ENCODE results near the gene TRABD. TPM values are rescaled to one million over a fixed set of nuclear protein-coding genes. Genes with fewer than 3 reads are reported as not detected.

The TRABD gene
- total RNA-seq, 6 donors from 2014 or later: 32.9 to 88.0 (median 56.3) TPM

DNA sequence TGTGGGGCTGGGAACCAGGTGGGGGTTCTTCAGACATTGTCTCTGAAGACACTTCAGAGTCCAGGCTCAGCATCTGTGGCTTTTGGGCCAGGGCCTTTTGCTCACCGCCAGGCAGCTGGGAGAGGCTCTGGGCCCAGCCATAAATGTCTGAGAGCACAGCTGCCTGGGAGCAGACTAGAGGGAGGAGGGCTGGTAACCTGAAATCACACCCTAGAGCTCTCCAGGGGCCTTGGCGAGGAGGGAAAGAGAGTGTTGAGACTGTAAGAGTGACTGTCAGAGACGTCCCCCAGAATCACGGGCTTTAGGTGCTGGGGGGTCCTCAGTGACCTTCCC, 4.1 kb downstream of the TRABD start:
- ATAC-seq (ENCODE audit: low FRiP score in 2 of 2): peak in 1 of 2 donors; percentile 0
- no peak for DNase-seq
- TF ChIP-seq POLR2A (IDR thresholded peaks at IDR 0.05): no peak
- Histone ChIP-seq H3K4me3 (peak overlapping the region in 3 of 4 donors; percentile 37 to 55 (median 49)), H3K9me3 (no peaks in the 10 kb centered on the region), H3K4me1 (peaks cover 40 to 71% (median 57%) of the 10 kb centered on the region in 4 donors), H3K36me3 (peaks cover 8 to 23% (median 14%) of the 10 kb centered on the region in 4 donors), H3K27ac (peak overlapping the region; percentile 88 to 95 (median 92)), H3K27me3 (no peaks in the 10 kb centered on the region)
- 23 to 25% methylated on average over 3 to 4 of the region's 4 CpGs for WGBS, 2 donors

DNA sequence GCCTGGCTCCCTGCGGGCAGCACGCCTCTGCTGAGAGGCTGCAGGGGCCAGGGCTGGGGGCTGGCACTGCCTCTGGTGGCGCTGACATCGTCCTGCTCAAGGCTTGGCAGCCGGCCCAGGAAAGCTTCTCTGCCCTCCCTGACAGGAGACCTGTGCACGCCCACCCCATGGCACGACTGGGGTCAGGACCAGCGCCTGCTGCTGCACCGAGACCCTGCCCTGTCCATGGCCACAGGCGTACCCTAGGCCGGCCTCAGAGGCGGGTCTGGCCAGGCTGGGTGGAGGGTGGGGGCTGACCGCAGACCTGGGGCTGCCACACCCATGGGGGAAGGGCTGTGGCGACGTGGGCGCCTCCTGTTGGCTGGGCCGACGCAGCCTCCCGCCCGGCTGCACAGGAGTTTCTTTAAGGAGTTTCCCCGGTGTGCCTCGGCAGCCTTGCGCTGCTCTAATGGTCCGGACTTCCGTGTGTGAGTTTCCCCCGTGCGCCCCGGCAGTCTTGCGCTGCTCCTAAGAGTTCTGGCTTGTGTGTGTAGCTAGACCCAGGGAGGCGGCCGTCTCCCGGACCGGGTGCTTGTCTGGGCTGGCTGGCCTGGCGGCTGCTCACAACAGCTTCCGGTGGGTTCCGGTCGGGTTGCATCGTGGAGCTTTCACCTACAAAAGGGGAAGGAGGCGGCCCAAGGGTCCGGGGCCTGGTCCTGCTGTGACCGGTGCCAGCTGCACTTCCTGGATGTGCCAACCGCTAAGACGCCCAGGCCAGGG, 4.6 kb downstream of the TRABD start:
- Histone ChIP-seq H3K4me1 (peaks cover 35 to 66% (median 52%) of the 10 kb centered on the region in 4 donors), H3K27me3 (no peaks in the 10 kb centered on the region), H3K27ac (peak overlapping the region; percentile 88 to 95 (median 92)), H3K9me3 (no peaks in the 10 kb centered on the region), H3K36me3 (peaks cover 8 to 28% (median 19%) of the 10 kb centered on the region in 4 donors), H3K4me3 (peak overlapping the region; percentile 3 to 55 (median 43))
- peak; percentile 78 to 87 for ATAC-seq (ENCODE audit: low FRiP score in 2 of 2)
- TF ChIP-seq POLR2A (IDR thresholded peaks at IDR 0.05) (peak in 3 of 4 donors; percentile 20 to 76 (median 69)), EP300 (IDR thresholded peaks at IDR 0.05) (peak in 1 of 4 donors; percentile 61), POLR2AphosphoS5 (IDR thresholded peaks at IDR 0.05) (peak; percentile 65 to 88)
- TF ChIP-seq, protein P1, sequence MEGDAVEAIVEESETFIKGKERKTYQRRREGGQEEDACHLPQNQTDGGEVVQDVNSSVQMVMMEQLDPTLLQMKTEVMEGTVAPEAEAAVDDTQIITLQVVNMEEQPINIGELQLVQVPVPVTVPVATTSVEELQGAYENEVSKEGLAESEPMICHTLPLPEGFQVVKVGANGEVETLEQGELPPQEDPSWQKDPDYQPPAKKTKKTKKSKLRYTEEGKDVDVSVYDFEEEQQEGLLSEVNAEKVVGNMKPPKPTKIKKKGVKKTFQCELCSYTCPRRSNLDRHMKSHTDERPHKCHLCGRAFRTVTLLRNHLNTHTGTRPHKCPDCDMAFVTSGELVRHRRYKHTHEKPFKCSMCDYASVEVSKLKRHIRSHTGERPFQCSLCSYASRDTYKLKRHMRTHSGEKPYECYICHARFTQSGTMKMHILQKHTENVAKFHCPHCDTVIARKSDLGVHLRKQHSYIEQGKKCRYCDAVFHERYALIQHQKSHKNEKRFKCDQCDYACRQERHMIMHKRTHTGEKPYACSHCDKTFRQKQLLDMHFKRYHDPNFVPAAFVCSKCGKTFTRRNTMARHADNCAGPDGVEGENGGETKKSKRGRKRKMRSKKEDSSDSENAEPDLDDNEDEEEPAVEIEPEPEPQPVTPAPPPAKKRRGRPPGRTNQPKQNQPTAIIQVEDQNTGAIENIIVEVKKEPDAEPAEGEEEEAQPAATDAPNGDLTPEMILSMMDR (IDR thresholded peaks at IDR 0.05): peak in 5 of 6 experiments; percentile 39 to 62 (median 49)
- peak; percentile 93 to 95 for DNase-seq
- WGBS, 2 donors: 3 to 33% methylated on average over 2 to 33 of the region's 43 CpGs

DNA sequence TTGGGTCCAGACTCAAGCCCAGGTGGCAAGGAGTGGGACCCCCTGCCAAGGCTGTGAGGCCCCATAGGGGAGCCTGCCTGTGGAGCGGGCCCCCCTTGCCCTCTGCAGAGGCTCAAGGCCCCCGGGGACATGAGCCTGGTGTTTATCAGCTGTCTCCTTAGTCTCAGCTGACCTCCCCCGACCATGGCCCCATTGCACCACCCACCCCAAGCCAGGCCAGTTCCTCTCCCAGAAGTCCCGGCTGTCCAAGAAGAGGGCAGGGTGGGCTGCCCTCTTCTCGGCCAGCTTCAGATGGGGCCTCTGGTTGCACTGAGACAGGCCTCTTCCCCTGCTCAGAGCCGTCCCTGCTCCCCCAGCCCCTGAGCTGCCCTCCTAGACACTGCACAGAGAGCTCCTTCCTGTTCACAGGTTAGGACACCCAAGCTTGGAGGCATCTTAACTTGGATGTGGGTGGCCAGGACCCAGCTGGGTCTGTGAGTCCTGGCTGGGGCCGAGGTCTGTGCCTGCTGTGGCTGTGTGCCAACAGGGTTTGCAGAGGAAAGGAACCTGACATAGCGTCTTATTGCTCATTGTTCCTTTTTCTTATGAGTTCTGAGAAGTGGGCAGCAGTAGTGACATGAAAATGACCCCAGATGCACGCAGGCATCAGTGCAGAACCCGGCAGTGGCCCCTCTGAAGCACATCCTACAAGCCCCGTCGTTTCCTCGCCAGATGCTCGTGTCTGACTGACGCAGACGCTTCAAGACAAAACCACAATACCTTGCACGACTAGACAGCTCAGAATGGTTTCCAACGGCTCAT, 5.4 kb downstream of the TRABD start:
- TF ChIP-seq, protein P1 (IDR thresholded peaks at IDR 0.05): no peak
- TF ChIP-seq EP300 (IDR thresholded peaks at IDR 0.05): peak in 1 of 4 donors; percentile 21
- peak; percentile 29 to 75 for TF ChIP-seq POLR2AphosphoS5 (IDR thresholded peaks at IDR 0.05)
- peak in 1 of 4 donors; percentile 38 for TF ChIP-seq POLR2A (IDR thresholded peaks at IDR 0.05)
- ATAC-seq (ENCODE audit: low FRiP score in 2 of 2): peak; percentile 20 to 32
- Histone ChIP-seq H3K27me3 (no peaks in the 10 kb centered on the region), H3K4me3 (peak overlapping the region; percentile 3 to 55 (median 43)), H3K4me1 (peaks cover 35 to 64% (median 51%) of the 10 kb centered on the region in 4 donors), H3K27ac (peak overlapping the region; percentile 88 to 95 (median 92)), H3K36me3 (peaks cover 8 to 35% (median 23%) of the 10 kb centered on the region in 4 donors), H3K9me3 (no peaks in the 10 kb centered on the region)
- peak in 1 of 2 donors; percentile 74 for DNase-seq
- 49 to 58% methylated on average over 10 to 18 of the region's 18 CpGs for WGBS, 2 donors

DNA sequence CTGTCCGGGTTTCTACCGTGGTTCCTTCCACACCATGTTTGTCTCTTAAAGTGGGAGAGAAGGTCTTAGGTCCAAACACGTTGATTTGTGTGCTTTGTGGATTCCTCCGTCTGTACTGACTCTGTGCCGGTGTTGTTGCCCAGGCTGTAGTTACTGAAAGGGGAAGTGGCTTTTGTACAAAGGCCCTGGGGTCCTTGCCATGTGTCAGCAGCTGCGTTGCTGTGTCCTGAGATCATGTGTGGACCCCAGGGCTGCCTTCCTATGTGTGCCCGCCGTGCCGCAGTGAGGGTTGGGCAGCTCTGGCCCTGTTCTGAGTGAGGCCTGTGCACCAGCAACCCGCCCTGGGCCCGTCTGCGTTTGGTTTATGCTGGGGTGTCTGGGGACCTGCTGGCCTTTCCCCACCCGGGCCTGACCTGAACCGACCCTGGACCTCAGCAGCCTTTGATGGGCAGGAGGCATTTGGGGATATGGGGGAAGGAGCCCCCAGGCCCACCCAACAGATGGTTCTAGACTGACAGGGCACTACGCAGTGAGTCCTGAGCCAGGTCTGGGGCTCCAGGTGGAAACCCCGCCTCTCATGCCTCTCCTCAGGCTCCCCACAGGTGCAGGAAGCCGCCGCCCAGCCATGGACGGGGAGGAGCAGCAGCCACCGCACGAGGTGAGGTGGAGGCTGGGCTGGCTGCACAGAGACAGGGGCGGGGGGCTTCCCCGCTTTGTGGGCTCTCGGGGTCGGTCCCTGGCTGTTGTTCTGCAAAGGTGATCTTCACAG, 6.9 kb downstream of the TRABD start:
- Histone ChIP-seq H3K36me3 (peaks cover 8 to 45% (median 34%) of the 10 kb centered on the region in 4 donors), H3K27ac (peak overlapping the region; percentile 88 to 95 (median 92)), H3K9me3 (no peaks in the 10 kb centered on the region), H3K4me3 (no peak overlapping the region), H3K27me3 (no peaks in the 10 kb centered on the region), H3K4me1 (peaks cover 25 to 49% (median 38%) of the 10 kb centered on the region in 4 donors)
- TF ChIP-seq, protein P1 (IDR thresholded peaks at IDR 0.05): no peak
- TF ChIP-seq EP300 (IDR thresholded peaks at IDR 0.05) (no peak), POLR2AphosphoS5 (IDR thresholded peaks at IDR 0.05) (no peak), POLR2A (IDR thresholded peaks at IDR 0.05) (no peak)
- 82 to 85% methylated on average over 12 to 23 of the region's 25 CpGs for WGBS, 2 donors
- DNase-seq: peak; percentile 47 to 74
- ATAC-seq (ENCODE audit: low FRiP score in 2 of 2): no peak
